RWPE2 (cell line): ENCODE data around the gene CHCHD6.

Source experiments
- ATAC-seq: fragments of 200-7000 bp; cut with Tn5 transposase; 3 replicates; pipeline ENCODE4 v1.9.1; 2021; ENCODE audit warnings: low read depth
- DNase-seq: peaks from one replicate; pipeline ENCODE4 v3.0.0-alpha.2; 2020; ENCODE audit warnings: low spot score
- H3K27ac ChIP-seq: fragments of 450-650 bp; 2 replicates; pipeline ENCODE4 v1.5.1; 2017; ENCODE audit warnings: mild to moderate bottlenecking; ENCODE audit not compliant: poor library complexity, severe bottlenecking
- H3K27me3 ChIP-seq: fragments of 250-450 bp; sonication (Bioruptor Pico); 2 replicates; pipeline ENCODE4 v1.5.1; 2021; ENCODE audit warnings: mild to moderate bottlenecking, moderate library complexity; ENCODE audit not compliant: insufficient read depth, poor library complexity, severe bottlenecking
- H3K36me3 ChIP-seq: fragments of 250-450 bp; sonication (Bioruptor Pico); 2 replicates; pipeline ENCODE4 v1.5.1; 2020; ENCODE audit warnings: low read depth, mild to moderate bottlenecking, moderate library complexity
- H3K4me1 ChIP-seq: fragments of 250-450 bp; sonication (Bioruptor Pico); 2 replicates; pipeline ENCODE4 v1.5.1; 2021; ENCODE audit warnings: mild to moderate bottlenecking, moderate library complexity; ENCODE audit not compliant: insufficient read depth, poor library complexity, severe bottlenecking
- H3K4me3 ChIP-seq: fragments of 250-450 bp; sonication (Bioruptor Pico); 2 replicates; pipeline ENCODE4 v1.5.1; 2021; ENCODE audit warnings: mild to moderate bottlenecking, moderate library complexity; ENCODE audit not compliant: severe bottlenecking
- H3K9me3 ChIP-seq: fragments of 250-450 bp; sonication (Bioruptor Pico); 2 replicates; pipeline ENCODE4 v1.5.1; 2021; ENCODE audit warnings: mild to moderate bottlenecking, moderate library complexity; ENCODE audit not compliant: severe bottlenecking
- CTCF ChIP-seq: fragments of 450-650 bp; IDR thresholded peaks from one replicate; pipeline ENCODE4 v1.5.1; 2017; ENCODE audit warnings: mild to moderate bottlenecking, moderate library complexity; ENCODE audit not compliant: poor library complexity, severe bottlenecking

CHCHD6 gene

GRCh38 chr3:126967386-126967785 is 263.3 kb downstream of the CHCHD6 start:
- H3K4me3 ChIP-seq = no peak overlapping the region
- ATAC-seq (no peak), DNase-seq (no peak)
- no peak for TF ChIP-seq CTCF
- no peaks in the 10 kb centered on the region for H3K9me3 ChIP-seq
- no peaks in the 10 kb centered on the region for H3K27me3 ChIP-seq
- no peak overlapping the region for H3K27ac ChIP-seq
- no peaks in the 10 kb centered on the region for H3K4me1 ChIP-seq
- no peaks in the 10 kb centered on the region for H3K36me3 ChIP-seq

- DNase-seq (no peak), ATAC-seq (no peak)
- Histone ChIP-seq H3K27me3 (no peaks in the 10 kb centered on the region), H3K36me3 (no peaks in the 10 kb centered on the region), H3K9me3 (no peaks in the 10 kb centered on the region), H3K27ac (no peak overlapping the region), H3K4me3 (no peak overlapping the region), H3K4me1 (no peaks in the 10 kb centered on the region)
- TF ChIP-seq CTCF = no peak
Observed at GRCh38 chr3:126968391-126969390, 264.7 kb downstream of the CHCHD6 start.

GRCh38 chr3:126969586-126969985 is 265.5 kb downstream of the CHCHD6 start:
- H3K27me3 ChIP-seq = no peaks in the 10 kb centered on the region
- H3K27ac ChIP-seq = no peak overlapping the region
- no peaks in the 10 kb centered on the region for H3K36me3 ChIP-seq
- H3K9me3 ChIP-seq = peaks cover 4% of the 10 kb centered on the region
- DNase-seq (no peak), ATAC-seq (no peak)
- H3K4me3 ChIP-seq = no peak overlapping the region
- H3K4me1 ChIP-seq = no peaks in the 10 kb centered on the region
- TF ChIP-seq CTCF = no peak

- Histone ChIP-seq H3K4me1 (no peaks in the 10 kb centered on the region), H3K36me3 (no peaks in the 10 kb centered on the region), H3K27ac (no peak overlapping the region), H3K27me3 (no peaks in the 10 kb centered on the region), H3K9me3 (peaks cover 7% of the 10 kb centered on the region), H3K4me3 (no peak overlapping the region)
- no peak for DNase-seq
- TF ChIP-seq CTCF = no peak
- no peak for ATAC-seq
Observed at GRCh38 chr3:126970101-126970500, 266.1 kb downstream of the CHCHD6 start.

- ATAC-seq = no peak
- Histone ChIP-seq H3K9me3 (peaks cover 10% of the 10 kb centered on the region), H3K27me3 (no peaks in the 10 kb centered on the region), H3K36me3 (no peaks in the 10 kb centered on the region), H3K27ac (no peak overlapping the region), H3K4me1 (no peaks in the 10 kb centered on the region), H3K4me3 (no peak overlapping the region)
- DNase-seq = no peak
- no peak for TF ChIP-seq CTCF
Observed at GRCh38 chr3:126970921-126971320, 266.9 kb downstream of the CHCHD6 start.
